Gastrocnemius medialis (tissue), 4 donors: ENCODE results near the gene PTGES2.

Experiments
- POLR2A ChIP-seq, 2 donors: fragments of 450-650 bp; IDR thresholded peaks; one replicate each; pipeline ENCODE4 v1.6.1; 2017; ENCODE audit warnings: antibody characterized with exemption in 2 of 2, mild to moderate bottlenecking in 2 of 2, moderate library complexity in 2 of 2
- TF ChIP-seq, protein P1 (sequence below), 5 experiments: fragments of 450-650 bp in 3 of 5; fragments of 200-600 bp in 2 of 5; sonication (generic) in 2 of 5; IDR thresholded peaks in 4 of 5; conservative IDR thresholded peaks in 1 of 5; 1 replicate in 4 of 5; 2 replicates in 1 of 5; pipeline ENCODE4 v1.5.1; 2016 to 2019; ENCODE audit warnings: antibody characterized with exemption in 5 of 5, mild to moderate bottlenecking in 3 of 5, moderate library complexity in 3 of 5

DNA sequence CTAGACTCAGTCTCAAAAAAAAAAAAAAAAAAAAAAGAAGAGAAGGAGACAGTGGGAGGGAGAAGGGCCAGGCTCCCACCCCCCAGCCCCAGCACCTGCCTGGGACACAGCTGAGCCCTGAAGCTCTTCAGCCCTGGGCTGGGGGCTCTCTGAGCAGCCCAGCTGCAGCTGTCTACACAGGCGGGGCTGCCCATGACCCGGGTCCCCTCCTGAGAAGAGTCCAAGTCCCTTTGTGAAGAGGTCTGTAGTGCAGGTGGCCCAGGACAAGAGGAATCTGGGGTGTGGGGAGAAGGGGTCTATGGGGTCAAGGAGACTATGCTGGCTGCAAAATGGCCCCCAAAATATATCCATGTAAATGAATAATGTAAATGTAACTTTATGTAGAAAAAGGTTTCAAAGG, 15.1 kb upstream of the PTGES2 start:
- TF ChIP-seq, protein P1, sequence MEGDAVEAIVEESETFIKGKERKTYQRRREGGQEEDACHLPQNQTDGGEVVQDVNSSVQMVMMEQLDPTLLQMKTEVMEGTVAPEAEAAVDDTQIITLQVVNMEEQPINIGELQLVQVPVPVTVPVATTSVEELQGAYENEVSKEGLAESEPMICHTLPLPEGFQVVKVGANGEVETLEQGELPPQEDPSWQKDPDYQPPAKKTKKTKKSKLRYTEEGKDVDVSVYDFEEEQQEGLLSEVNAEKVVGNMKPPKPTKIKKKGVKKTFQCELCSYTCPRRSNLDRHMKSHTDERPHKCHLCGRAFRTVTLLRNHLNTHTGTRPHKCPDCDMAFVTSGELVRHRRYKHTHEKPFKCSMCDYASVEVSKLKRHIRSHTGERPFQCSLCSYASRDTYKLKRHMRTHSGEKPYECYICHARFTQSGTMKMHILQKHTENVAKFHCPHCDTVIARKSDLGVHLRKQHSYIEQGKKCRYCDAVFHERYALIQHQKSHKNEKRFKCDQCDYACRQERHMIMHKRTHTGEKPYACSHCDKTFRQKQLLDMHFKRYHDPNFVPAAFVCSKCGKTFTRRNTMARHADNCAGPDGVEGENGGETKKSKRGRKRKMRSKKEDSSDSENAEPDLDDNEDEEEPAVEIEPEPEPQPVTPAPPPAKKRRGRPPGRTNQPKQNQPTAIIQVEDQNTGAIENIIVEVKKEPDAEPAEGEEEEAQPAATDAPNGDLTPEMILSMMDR (IDR thresholded peaks at IDR 0.05 in 4 of 5, conservative IDR thresholded peaks at IDR 0.05 in 1 of 5), result no peak
- no peak for TF ChIP-seq POLR2A (IDR thresholded peaks at IDR 0.05)
